ENCODE data around the gene MGAT4A. TPM values are rescaled to one million over a fixed set of nuclear protein-coding genes. Genes with fewer than 3 reads are reported as not detected.
A peak's percentile ranks its signal among the peaks of the same experiment; 100 is the strongest.

The MGAT4A gene
- total and polyA plus RNA-seq, 2 of the 13 experiments (the other 11 are each of a cell fraction or from before 2014, with no cell fraction given) = 47.2 to 90.9 TPM

GRCh38 chr2:98727369-98728087, 3.4 kb downstream of the MGAT4A start (continued):
- TF ChIP-seq, protein P1, sequence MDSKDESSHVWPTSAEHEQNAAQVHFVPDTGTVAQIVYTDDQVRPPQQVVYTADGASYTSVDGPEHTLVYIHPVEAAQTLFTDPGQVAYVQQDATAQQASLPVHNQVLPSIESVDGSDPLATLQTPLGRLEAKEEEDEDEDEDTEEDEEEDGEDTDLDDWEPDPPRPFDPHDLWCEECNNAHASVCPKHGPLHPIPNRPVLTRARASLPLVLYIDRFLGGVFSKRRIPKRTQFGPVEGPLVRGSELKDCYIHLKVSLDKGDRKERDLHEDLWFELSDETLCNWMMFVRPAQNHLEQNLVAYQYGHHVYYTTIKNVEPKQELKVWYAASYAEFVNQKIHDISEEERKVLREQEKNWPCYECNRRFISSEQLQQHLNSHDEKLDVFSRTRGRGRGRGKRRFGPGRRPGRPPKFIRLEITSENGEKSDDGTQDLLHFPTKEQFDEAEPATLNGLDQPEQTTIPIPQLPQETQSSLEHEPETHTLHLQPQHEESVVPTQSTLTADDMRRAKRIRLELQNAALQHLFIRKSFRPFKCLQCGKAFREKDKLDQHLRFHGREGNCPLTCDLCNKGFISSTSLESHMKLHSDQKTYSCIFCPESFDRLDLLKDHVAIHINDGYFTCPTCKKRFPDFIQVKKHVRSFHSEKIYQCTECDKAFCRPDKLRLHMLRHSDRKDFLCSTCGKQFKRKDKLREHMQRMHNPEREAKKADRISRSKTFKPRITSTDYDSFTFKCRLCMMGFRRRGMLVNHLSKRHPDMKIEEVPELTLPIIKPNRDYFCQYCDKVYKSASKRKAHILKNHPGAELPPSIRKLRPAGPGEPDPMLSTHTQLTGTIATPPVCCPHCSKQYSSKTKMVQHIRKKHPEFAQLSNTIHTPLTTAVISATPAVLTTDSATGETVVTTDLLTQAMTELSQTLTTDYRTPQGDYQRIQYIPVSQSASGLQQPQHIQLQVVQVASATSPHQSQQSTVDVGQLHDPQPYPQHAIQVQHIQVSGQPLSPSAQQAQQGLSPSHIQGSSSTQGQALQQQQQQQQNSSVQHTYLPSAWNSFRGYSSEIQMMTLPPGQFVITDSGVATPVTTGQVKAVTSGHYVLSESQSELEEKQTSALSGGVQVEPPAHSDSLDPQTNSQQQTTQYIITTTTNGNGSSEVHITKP (CRISPR knock-in tag; IDR thresholded peaks at IDR 0.05; ENCODE audit: low read depth) = peak; percentile 15; the same call in 1 of the 2 replicates
- TF ChIP-seq ZNF263 (CRISPR knock-in tag; IDR thresholded peaks at IDR 0.05) (no peak), TFDP2 (CRISPR knock-in tag; IDR thresholded peaks at IDR 0.05) (peak; percentile 61; the same call in 1 of the 2 replicates), ZNF331 (CRISPR knock-in tag; IDR thresholded peaks at IDR 0.05) (0 out of 2 replicates have a peak, but pooled peaks have one; percentile 7), ZNF879 (CRISPR knock-in tag; IDR thresholded peaks at IDR 0.05) (0 out of 2 replicates have a peak, but pooled peaks have one; percentile 26), ZNF775 (CRISPR knock-in tag; IDR thresholded peaks at IDR 0.05; ENCODE audit: borderline replicate concordance) (no peak), TBX2 (CRISPR knock-in tag; IDR thresholded peaks at IDR 0.05; ENCODE audit: borderline replicate concordance) (0 out of 2 replicates have a peak, but pooled peaks have one; percentile 24)
- TF ChIP-seq, protein P2, sequence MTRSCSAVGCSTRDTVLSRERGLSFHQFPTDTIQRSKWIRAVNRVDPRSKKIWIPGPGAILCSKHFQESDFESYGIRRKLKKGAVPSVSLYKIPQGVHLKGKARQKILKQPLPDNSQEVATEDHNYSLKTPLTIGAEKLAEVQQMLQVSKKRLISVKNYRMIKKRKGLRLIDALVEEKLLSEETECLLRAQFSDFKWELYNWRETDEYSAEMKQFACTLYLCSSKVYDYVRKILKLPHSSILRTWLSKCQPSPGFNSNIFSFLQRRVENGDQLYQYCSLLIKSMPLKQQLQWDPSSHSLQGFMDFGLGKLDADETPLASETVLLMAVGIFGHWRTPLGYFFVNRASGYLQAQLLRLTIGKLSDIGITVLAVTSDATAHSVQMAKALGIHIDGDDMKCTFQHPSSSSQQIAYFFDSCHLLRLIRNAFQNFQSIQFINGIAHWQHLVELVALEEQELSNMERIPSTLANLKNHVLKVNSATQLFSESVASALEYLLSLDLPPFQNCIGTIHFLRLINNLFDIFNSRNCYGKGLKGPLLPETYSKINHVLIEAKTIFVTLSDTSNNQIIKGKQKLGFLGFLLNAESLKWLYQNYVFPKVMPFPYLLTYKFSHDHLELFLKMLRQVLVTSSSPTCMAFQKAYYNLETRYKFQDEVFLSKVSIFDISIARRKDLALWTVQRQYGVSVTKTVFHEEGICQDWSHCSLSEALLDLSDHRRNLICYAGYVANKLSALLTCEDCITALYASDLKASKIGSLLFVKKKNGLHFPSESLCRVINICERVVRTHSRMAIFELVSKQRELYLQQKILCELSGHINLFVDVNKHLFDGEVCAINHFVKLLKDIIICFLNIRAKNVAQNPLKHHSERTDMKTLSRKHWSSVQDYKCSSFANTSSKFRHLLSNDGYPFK (CRISPR knock-in tag; IDR thresholded peaks at IDR 0.05; ENCODE audit: borderline replicate concordance) = no peak
- TF ChIP-seq, protein P3, sequence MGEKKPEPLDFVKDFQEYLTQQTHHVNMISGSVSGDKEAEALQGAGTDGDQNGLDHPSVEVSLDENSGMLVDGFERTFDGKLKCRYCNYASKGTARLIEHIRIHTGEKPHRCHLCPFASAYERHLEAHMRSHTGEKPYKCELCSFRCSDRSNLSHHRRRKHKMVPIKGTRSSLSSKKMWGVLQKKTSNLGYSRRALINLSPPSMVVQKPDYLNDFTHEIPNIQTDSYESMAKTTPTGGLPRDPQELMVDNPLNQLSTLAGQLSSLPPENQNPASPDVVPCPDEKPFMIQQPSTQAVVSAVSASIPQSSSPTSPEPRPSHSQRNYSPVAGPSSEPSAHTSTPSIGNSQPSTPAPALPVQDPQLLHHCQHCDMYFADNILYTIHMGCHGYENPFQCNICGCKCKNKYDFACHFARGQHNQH (CRISPR knock-in tag; IDR thresholded peaks at IDR 0.05) = peak; percentile 12; the same call in 1 of the 2 replicates
